Adipocyte (in vitro differentiated cells): Measurements from ENCODE around the gene ADGRD2.

Source experiments
- DNase-seq: peaks from one replicate; pipeline ENCODE4 v3.0.0-alpha.2; 2015; ENCODE audit warnings: low read depth
- H3K27me3 ChIP-seq: replicated peaks from 2 replicates; pipeline ENCODE4 v1.7.0; 2013; ENCODE audit warnings: mild to moderate bottlenecking, low read length, moderate library complexity; ENCODE audit not compliant: control insufficient read depth, insufficient read depth
- H3K36me3 ChIP-seq: 2 replicates; pipeline ENCODE4 v1.7.0; 2013; ENCODE audit warnings: low read length, mild to moderate bottlenecking, moderate library complexity; ENCODE audit not compliant: control insufficient read depth, insufficient read depth, severe bottlenecking
- H3K4me1 ChIP-seq: 2 replicates; pipeline ENCODE4 v1.7.0; 2013; ENCODE audit warnings: mild to moderate bottlenecking, low read length, moderate library complexity; ENCODE audit not compliant: control insufficient read depth, insufficient read depth
- H3K4me3 ChIP-seq: 2 replicates; pipeline ENCODE4 v1.7.0; 2013; ENCODE audit warnings: mild to moderate bottlenecking, low read length, moderate library complexity
- H3K9ac ChIP-seq: 2 replicates; pipeline ENCODE4 v1.7.0; 2013; ENCODE audit warnings: mild to moderate bottlenecking, low read length, moderate library complexity
- H3K9me3 ChIP-seq: 2 replicates; pipeline ENCODE4 v1.7.0; 2013; ENCODE audit warnings: mild to moderate bottlenecking, low read length, moderate library complexity; ENCODE audit not compliant: control insufficient read depth

ADGRD2 gene

GRCh38 chr9:124499216-124499615 is 49.0 kb downstream of the ADGRD2 start:
- H3K9me3 ChIP-seq, result no peaks in the 10 kb centered on the region
- H3K4me3 ChIP-seq, result no peak overlapping the region
- peaks cover 4% of the 10 kb centered on the region for H3K4me1 ChIP-seq
- H3K27me3 ChIP-seq, result peaks cover 89% of the 10 kb centered on the region
- no peaks in the 10 kb centered on the region for H3K36me3 ChIP-seq
- no peak overlapping the region for H3K9ac ChIP-seq
- no peak for DNase-seq

DNA sequence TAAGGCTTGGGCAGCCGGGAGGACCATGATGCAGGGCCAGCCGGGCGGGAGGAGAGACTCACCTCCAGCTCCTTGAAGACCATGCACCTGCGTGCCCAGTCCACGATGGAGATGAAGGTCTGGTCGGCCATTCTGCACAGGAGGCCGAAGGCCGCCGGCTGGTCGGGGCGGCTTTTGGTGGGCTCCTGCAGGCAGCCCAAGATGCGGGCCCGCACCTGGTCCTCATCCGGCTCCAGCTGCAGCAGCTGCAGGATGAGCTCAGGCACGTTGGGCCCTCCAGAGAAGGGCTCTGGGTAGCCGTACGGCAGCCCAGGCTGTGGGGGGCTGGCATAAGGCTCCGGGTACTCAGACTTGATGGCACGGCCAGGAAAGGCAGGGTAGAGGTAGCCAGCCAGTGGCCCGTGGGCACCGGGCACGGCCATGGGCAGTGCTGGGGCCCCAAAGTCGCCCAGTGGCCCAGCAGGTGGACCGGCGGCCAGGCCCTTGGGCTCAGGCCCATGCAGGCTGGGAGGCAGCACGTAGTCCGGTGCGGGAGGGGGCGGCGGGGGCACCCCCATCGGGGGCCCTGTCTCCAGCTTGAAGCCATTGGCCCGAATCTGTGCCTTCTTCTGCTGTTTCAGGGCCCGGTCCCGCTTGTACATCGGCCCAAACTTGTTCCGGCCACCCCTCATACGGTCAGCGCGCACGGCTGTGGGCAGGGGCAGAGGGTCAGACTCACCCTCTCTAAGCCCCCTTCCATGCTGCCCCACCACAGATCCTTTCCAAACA is 50.0 kb downstream of the ADGRD2 start:
- Histone ChIP-seq H3K4me1 (peaks cover 4% of the 10 kb centered on the region), H3K4me3 (no peak overlapping the region), H3K27me3 (peaks cover 81% of the 10 kb centered on the region), H3K9ac (no peak overlapping the region), H3K36me3 (no peaks in the 10 kb centered on the region), H3K9me3 (no peaks in the 10 kb centered on the region)
- DNase-seq, result no peak

DNA sequence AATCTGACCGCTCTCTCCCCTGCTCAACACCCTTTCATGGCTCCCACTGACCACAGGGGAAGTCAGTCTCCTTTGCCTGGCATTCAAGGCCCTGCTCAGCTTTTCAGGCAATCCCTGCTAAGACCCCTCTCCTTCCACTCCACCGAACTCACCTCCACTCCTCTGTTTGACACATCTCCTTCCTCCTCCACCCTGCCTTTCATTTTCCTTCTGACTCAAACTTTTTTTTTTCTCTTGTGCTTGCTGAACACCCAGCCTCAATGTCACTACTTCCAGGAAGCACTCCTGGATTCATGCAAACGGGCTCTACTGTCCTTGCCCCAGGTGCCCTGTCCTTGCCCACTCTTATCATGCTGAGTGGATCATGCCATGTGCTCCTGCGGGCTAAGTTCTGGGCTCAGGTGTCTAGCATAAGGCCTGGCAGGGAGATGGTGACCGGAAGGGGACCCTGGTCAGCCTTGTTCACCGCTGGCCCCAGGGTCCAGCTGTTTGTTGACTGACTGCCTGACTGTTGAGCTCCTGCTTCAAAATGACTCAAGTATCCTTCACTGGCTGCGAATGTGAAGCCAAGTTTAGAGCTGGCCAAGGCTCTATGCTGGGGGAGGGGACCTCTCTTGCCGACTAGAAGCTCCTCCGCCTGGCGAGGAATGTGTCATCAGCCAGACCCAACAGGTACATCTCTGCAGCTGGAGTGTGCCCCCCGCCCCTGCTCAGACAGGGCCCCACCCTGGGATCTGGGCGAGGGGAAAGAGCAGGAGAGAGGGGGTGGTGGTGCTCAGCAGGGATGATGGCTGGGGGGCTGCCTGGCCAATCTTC is 50.8 kb downstream of the ADGRD2 start:
- Histone ChIP-seq H3K4me1 (peaks cover 4% of the 10 kb centered on the region), H3K36me3 (no peaks in the 10 kb centered on the region), H3K9me3 (no peaks in the 10 kb centered on the region), H3K27me3 (peaks cover 80% of the 10 kb centered on the region), H3K4me3 (no peak overlapping the region), H3K9ac (no peak overlapping the region)
- no peak for DNase-seq

- H3K27me3 ChIP-seq, result peaks cover 72% of the 10 kb centered on the region
- no peak overlapping the region for H3K4me3 ChIP-seq
- H3K9ac ChIP-seq, result no peak overlapping the region
- H3K36me3 ChIP-seq, result no peaks in the 10 kb centered on the region
- no peak for DNase-seq
- H3K4me1 ChIP-seq, result peaks cover 4% of the 10 kb centered on the region
- H3K9me3 ChIP-seq, result no peaks in the 10 kb centered on the region
Observed at GRCh38 chr9:124501771-124502320, 51.6 kb downstream of the ADGRD2 start.

DNA sequence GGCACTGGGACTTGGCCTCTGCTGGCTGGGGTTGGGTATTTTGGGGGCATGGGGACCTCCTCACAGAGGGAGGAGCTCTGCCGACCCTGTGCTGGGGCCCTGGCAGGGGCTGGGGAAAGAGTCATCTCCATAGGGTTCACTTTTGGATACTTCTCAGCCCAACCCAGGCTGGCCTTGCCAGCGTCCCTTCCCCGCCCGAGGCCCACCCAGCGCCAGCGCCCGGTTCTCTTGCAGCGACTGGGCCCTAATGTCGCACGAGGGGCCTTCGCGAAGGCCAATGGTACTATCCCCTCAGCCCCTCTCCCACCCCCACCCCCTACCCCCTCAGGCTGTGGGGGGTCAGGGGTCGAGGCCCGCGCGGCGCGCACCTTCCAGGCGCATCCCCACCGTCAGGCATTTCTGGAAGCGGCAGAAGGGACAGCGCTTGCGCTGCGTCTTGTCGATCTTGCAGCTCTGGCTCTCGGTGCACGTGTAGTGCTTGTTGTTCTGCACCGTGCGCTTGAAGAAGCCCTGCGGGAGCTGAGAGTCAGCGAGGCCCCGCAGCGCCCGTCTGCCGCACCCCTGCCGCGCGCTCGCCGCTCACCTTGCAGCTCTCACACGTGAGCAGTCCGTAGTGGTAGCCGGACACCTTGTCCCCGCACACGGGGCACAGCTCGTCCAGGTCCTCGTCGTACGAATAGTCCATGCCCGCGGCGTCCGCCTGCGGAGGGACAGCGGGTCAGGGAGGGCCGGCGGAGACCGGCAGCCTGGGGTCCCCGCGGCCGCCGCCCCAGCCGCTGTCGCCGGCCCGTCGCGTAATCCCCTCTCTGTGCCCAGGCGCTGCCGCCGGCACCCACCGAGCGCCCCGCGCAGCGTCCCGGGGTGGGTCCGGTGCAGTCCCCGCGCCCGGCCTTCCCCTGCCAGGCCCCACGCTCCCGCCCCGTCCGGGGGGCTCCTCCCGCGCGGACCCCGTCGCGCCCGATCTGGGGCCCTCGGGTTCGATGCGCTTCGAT is 52.8 kb downstream of the ADGRD2 start:
- Histone ChIP-seq H3K4me3 (no peak overlapping the region), H3K27me3 (peaks cover 61% of the 10 kb centered on the region), H3K9ac (no peak overlapping the region), H3K4me1 (peaks cover 4% of the 10 kb centered on the region), H3K36me3 (no peaks in the 10 kb centered on the region), H3K9me3 (no peaks in the 10 kb centered on the region)
- no peak for DNase-seq

- no peak for DNase-seq
- Histone ChIP-seq H3K36me3 (no peaks in the 10 kb centered on the region), H3K4me1 (peaks cover 4% of the 10 kb centered on the region), H3K27me3 (peaks cover 51% of the 10 kb centered on the region), H3K4me3 (no peak overlapping the region), H3K9me3 (no peaks in the 10 kb centered on the region), H3K9ac (no peak overlapping the region)
Observed at GRCh38 chr9:124503713-124504529, 53.7 kb downstream of the ADGRD2 start.

- no peak overlapping the region for H3K9ac ChIP-seq
- no peaks in the 10 kb centered on the region for H3K36me3 ChIP-seq
- no peaks in the 10 kb centered on the region for H3K9me3 ChIP-seq
- H3K27me3 ChIP-seq, result peaks cover 45% of the 10 kb centered on the region
- peaks cover 4% of the 10 kb centered on the region for H3K4me1 ChIP-seq
- no peak overlapping the region for H3K4me3 ChIP-seq
- peak; percentile 10 for DNase-seq
Observed at GRCh38 chr9:124504530-124505005, 54.3 kb downstream of the ADGRD2 start.

- DNase-seq, result no peak
- Histone ChIP-seq H3K27me3 (peaks cover 42% of the 10 kb centered on the region), H3K4me3 (no peak overlapping the region), H3K9me3 (no peaks in the 10 kb centered on the region), H3K9ac (no peak overlapping the region), H3K4me1 (peaks cover 4% of the 10 kb centered on the region), H3K36me3 (no peaks in the 10 kb centered on the region)
Observed at GRCh38 chr9:124505006-124505900, 55.0 kb downstream of the ADGRD2 start.

- peaks cover 38% of the 10 kb centered on the region for H3K27me3 ChIP-seq
Observed at GRCh38 chr9:124505901-124506346, 55.7 kb downstream of the ADGRD2 start.

More at GRCh38 chr9:124505901-124506346, 55.7 kb downstream of the ADGRD2 start:
- no peak overlapping the region for H3K4me3 ChIP-seq
- no peak for DNase-seq
- no peak overlapping the region for H3K9ac ChIP-seq
- H3K36me3 ChIP-seq, result no peaks in the 10 kb centered on the region
- no peaks in the 10 kb centered on the region for H3K9me3 ChIP-seq
- H3K4me1 ChIP-seq, result peaks cover 4% of the 10 kb centered on the region
